Dermis microvascular lymphatic vessel endothelial cell (primary cell): ENCODE results near the gene RAPGEF1. TPM values are rescaled to one million over a fixed set of nuclear protein-coding genes. Genes with fewer than 3 reads are reported as not detected.

Experiments
- DNase-seq, 2 donors: peaks; one replicate each; pipeline versions ENCODE4 v3.0.0 to v3.0.0-alpha.2; 2010; ENCODE audit warnings: low read depth in 2 of 2
- total RNA-seq: library from RNA; depleted of rRNA; stranded (reverse); fragments of >200 nt; gene quantifications from 2 replicates; pipeline ENCODE4 v1.2.1, GENCODE V29; 2014

The RAPGEF1 gene
- total RNA-seq, 1 donor from 2014 or later = 32.9 TPM

DNA sequence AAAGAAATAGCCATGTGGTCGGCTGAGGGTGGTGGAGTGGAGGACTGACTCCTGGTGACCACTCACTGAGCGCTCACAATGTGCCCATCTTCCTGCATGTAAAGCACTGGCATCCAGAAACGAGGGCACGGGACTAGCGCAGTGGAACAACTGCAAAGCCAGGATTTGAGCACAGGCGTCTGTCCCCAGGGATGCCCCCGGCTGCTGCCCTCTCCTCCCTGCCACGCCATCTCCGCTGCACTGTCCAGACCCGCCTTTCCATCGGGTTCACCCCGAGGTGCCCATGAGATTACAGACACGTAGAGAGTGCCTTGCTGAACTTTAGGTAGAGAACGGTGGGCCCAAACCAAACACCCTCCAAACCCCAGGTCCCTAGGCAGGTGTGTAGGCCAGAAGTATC is 149.9 kb downstream of the RAPGEF1 start:
- no peak for DNase-seq

DNA sequence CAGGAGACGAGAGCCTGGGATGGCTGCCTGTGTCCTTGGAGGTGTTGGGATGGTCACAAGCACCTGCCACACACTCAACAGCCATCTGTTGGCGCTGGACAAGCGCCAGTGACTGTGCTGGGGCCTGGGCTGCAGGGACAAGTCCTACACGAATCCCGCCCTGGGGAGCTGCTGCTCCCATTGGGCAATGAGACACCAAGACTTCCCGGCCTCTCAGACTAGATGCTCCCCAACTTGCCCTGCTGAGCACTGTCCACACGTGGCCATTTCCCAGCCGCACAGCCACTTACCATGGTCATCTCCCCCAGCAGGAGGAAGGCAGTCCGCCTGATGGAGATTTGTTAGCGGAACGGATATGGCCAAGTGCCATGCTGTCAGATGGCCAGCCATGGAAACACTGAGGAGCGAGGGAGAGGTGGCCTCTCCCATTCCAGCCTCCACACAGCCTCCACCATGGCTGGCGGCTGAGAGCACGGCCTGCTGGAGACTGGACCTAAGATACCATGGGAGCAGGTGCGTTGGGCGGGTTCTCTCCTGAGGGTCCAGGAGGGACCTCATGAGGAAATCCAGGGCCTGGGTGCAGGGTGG is 150.7 kb downstream of the RAPGEF1 start:
- no peak for DNase-seq

DNA sequence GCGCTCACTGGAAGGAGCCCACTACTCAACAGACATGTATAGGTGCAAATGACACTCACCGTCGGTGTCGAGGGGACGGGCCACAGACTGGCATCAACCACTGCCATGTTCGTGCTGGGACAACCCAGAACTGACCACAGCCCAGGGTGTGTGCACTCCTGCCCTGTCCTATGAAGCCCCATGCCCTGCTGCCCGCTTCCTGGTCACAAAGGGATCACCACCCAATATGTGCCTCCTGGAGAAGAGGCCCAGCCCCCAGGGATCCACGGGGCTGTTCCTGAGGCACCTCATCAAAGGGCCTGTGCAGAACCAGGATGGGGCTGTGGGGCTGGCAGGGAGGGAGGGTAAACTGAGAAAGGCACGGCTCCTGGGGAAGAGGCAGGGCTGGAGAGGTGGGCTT is 151.5 kb downstream of the RAPGEF1 start:
- DNase-seq = no peak

DNA sequence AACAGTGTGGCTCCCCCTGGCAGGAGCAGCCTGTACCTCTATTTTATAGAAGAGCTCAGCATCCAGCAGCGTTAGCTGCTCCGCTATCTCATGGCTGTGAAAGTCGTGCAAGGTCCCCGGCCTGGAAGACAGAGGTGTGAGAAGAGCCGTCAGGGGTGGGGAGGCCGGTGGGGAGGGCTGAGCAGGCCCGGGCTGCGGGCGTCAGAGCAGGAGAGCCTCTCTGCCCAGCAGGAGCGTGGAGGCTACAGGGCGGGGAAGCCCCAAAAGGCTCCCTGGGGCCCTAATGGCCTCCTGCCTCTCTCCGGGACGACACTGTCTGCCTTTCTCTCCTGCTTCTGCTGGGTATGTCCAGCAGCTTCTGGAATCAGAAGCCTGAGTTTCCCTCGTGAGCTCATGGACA is 152.0 kb downstream of the RAPGEF1 start:
- DNase-seq = no peak

DNA sequence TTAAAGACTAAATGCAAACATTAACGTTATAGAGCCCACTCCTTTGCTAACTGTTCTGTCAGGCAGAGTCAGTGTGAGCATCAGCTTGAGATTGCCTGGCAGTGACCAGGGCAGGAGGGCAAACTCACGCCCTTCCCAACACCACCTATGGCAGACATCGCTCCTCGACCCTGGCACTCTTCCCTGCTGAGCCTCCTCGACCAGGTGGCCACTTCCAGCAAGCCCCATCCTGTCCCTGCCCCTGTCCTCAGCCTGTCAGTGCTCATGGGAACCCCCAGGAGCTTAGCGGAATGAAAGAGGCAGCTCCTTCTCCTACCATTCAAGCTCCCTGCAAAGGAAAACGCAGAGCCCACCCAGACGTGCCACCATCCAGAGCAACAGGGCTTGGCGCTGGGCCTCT is 152.5 kb downstream of the RAPGEF1 start:
- DNase-seq = no peak

DNA sequence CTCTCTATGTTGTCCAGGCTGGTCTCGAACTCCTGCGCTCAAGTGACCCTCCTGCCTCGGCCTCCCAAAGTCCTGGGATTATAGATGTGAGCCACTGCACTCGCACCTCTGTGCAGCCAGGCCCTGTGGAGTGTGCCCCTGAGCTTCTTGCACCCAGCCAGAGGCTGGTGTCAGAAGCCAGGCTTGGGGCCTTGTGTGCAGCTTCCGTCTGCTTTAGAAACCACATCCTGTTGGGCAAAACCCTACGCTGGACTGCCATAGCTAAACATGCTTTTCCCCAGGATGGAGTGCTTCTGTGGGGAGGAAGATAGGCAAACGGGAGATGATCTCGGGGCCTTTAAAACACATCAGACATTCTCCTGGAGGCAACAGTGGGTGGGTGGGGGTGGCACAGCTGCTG is 154.5 kb downstream of the RAPGEF1 start:
- peak in 1 of 2 donors; percentile 65 for DNase-seq

DNA sequence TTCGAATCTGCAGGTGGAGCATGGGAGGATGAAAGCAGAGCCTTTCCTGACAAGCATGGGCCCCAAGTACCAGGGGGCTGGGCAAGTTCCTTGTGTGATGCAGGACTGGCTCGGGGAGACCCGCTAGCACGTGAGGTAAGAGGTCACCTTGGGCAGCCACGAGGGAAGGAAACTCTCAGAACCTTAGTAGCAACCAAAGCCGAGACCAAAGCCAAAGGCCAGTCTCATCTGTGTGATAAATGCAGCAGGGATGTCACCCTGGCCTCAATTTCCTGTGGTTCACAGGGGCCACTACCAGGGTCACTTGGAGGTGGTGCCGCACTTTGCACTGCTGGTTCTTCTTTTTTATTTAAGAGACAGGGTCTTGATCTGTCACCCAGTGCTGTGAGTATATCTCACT is 155.0 kb downstream of the RAPGEF1 start:
- DNase-seq = no peak

DNA sequence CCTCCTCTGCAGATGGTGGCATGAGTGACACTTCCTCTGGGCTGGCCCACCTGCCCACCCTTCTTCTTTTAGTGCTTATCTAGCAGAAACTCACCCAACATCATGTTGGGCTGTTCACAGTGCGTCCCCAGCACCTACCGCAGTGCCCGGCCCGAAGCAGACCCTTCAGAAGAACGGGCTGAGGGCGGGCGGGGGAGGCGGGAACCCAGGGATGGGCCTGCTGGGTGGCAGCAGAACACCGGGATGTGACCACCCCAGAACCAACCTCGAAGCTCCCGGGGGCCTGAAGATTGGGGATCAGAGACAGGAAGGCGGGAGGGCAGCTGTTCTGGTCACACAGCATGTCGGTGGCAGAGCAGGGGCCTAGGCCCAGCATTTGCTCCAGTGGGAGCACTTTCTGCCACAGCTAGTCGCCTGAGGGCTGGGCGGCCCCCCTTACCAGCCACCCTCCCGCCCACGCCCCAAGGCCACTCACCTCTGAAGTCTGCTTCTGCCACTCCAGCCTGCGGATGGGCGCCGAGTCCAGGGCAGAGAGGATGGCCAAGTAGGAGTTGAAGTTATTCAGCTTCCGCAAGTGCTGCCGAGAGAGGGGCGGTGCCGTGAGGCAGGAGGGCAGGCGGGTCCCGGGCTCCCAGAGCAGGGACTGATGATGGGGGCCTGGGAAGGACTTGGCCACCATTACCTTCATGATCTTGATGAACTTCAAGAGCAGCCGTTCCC is 155.9 kb downstream of the RAPGEF1 start:
- no peak for DNase-seq

DNA sequence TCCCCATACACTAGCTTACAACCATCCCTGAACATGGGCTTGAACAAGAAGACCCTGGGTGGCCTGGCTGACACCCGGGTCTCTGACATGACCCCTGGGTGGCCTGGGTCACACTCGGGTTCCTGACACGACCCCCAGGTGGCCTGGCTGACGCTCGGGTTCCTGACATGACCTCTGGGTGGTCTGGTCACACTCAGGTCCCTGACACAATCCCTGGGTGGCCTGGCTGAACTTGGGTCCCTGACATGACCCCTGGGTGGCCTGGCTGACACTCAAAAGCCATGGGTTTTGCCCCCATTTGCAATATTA is 156.6 kb downstream of the RAPGEF1 start:
- DNase-seq = no peak

DNA sequence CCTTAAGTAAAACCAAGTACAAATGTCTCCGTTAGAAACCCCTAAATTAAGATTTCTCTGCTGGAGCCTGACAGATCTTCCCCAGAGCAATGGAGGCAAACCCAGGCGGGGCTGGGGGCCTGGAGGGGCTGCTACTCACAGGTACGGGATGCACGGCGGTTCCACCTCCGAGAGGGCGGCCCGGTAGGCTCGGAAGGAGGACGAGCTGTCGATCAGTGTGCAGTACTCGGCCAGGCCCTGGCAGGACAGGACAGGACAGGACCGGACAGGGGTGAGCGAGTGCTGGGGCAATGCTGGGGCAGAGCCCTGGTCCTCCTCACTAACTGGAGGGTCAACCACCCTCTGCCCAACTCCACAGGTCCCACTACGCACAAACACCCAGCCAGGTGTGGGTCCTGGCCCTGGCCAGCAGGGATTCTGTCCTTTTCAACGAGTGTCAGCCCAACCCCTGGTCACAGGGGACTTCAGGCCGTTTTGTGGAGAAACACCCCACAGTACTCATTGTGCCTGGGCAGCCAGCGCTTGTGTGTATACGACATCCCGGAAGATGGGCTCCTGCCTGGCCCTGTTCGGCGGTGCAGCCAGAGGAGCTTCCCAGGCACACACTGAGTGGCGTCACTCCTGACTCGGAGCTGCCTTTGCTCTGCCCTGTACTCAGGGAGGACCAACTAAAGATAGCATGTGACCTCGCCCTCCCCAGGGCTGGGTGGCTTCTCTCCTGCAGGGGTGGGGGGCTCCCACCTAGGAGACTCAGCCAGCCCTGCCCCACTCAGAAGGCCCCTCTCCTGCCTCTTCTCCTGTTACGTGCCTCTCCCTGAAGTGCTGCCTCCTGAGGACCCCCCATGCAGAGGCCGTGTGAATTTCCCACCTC is 157.2 kb downstream of the RAPGEF1 start:
- no peak for DNase-seq

DNA sequence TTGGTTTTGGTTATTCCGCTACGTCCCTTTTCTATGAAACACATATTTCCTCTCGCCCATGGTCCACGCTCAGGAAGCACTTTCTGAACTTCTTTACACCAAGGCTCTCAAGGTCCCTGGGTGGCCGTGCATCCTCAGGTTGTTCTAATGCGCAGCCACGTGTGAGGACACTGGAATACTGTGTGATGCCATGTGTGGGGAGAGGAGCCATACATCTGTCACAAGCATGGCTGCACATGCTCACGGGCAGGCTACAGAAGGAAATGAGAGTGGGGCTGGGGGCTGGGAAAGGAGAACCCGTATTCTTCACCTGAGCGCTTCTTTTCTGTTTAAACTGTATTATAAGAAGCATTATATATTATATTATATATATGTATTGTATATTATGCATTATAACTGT is 157.8 kb downstream of the RAPGEF1 start:
- no peak for DNase-seq

DNA sequence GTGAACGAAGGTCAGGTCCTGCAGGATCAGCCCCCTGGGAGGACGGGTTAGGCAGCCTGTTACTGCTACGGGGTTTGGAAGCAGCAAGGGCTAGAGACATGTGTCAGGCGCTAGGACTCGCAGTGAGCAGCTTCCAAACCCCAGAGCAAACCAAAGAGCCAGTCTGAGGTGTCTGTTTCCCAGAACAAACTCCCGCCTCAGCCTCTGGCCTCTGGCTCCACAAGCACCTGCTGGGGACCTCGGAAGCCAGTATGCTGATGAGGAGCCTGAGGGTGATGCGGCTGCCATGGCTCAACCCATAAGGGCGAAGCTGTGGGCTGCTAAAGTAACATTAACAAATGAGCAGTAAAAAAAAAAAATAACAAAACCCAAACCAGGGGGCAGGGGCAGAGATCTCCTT is 159.5 kb downstream of the RAPGEF1 start:
- DNase-seq = no peak

DNA sequence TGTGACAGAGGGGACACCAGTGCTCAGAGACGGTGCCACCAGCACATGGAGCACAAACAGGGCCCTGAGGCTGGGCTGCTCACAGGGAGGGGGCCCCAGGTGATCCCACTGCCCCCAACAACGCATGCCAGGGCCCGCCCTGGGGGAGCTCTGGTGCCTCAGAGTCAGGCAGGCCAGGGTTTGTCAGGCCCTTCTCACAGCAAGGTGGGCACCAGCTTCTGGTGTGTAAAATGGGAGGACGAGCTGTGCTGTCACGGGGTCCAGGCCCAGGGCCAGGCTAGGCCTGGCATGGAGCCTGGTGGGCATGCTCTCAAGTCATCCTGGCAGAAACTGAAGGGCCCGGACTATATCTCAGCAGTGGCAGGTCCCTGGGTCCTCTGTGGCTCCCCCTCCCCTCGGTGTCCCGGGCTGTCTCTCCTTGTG is 160.1 kb downstream of the RAPGEF1 start:
- no peak for DNase-seq

DNA sequence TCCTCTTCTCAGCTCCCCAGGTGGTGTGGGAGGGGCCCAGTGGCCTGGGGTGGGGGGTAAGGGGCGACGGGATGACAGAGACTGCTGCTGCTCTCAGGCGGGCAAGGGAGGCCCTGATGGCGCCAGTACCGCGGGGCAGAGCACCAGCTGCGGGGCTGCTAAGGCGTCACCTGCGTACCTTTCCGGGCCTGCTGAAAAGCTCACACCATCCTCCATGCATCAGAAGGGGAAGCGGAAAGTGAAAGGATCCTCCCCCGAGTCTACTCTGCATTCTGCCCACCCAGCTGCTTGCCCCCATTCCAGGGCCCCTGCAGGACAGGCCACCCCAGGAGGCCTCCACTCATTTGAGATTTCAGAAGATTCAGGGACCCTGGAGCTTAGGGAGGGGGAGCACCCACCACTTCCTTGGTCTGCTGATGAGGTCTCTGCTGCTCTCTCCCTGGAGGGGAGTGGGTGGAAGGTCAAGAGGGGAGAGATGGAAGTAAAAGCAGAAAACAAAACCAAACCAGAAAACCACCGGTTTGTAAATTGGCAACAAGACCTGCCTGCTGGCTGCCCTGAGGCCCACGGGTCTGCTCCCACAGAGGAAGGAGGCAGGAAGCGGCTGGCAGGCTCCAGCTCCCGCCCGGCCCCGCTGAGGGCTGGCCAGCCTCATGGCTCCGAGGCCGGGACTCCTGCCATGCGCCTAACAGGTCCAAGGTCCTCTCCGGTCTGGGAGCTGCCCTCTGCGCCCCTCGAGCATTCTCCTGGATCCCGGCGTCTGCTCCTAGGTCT is 161.0 kb downstream of the RAPGEF1 start:
- peak; percentile 10 to 50 for DNase-seq

DNA sequence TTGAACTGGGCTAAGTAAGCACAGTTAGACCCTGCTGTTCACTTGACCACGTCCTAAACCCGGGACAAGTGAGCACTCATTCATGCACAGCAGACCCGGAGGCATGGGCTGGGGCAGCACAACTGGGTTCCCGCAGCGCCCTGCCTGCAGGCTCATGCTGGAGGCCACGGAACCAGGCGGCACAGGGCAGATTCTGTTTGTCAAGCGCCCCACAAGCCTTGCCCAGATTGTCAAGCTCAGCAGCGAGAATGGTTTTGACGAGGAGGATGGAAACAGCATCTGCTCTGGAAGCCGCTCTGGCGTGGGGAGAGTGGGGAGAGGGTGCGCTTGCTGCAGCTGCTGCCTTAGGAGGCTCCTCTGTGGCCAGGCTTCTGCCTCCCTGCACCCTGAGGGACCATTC is 161.9 kb downstream of the RAPGEF1 start:
- DNase-seq = no peak

DNA sequence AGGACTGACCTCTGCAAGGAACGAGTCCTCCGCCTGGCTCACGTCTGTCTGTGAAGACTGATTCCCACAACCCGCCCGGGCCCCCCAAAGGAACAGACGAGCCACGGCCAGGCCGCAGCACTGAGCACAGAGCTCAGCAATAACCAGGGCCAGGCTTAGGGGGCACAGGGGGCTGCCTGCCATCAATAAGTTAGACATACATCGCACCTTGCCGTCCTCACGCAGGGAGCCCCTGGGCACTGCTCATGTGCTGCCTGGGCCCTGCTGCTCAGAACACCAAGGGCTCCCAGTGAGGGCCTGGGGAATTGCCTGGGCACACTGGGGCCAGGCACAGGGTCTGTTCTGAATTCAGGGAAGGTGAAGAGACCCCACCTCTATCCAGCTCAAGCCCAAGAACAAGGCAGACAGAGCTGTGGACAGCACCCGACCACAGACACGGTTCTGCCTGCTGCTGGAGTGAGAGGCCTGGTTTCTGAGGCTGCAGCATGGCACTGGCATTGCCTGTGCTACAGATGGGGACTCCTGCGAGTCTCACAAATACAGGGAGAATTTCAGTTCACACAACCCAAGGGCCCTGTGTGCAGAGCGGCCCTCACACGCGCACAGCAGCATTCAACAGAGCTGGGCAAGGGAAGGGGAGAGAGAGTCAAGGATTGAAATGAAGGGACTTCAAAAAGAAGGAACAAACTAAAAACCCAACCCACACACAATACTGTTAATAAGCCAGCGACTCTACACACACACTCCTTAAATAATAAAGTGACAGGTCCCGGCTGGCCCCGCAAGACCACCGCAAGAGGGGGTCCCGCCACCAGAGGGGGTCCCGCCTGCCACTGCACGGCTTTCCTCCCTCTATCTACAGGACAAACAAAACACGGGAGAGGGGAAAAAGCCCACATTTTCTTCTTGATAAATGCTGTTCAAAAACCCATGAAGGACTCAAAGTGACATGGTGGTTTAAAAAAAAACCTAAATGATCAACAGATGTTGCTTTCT is 162.6 kb downstream of the RAPGEF1 start:
- DNase-seq = no peak

DNA sequence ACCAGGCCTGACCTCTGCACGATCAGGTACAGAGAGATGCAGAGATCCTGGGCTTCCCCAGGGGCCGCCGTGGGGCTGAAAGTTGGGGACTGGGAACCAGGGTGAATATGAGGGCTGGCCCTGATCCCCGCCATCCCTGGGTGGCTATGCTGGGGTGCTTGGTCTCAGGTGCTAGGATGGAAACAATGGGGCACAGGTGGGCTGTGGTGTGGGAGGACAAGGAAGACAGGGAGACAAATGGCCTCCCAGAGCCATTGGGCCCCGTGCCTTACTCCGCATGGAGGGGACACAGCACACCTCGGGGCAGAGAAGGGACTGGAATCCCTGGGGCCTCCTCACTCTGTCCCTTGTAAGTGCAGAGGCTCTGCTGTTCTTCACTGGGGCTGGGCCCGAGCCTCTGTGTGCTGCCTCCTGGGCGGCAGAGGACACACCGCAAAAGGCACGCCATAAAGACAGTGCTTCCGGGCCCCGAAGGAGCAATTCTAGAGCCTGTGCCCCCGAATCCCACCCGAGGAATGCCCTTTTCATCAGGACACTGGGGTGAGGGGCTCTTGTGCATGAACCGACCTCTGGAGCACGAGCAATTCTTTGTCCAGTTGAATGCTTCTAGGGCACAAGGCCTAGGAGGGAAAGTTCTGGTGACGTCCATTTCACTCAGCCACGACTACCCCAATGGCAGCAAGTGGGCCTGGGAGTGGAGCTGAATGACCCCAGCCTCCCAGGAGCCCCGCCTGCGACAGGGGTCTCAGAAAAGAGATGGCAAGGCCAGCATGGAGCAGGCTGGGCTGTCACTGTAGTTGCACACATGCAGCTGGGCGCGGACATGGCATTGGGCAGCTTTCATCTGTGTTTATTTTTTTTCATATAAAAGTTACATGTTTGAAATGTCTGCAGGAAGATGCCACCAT is 163.7 kb downstream of the RAPGEF1 start:
- DNase-seq = no peak

DNA sequence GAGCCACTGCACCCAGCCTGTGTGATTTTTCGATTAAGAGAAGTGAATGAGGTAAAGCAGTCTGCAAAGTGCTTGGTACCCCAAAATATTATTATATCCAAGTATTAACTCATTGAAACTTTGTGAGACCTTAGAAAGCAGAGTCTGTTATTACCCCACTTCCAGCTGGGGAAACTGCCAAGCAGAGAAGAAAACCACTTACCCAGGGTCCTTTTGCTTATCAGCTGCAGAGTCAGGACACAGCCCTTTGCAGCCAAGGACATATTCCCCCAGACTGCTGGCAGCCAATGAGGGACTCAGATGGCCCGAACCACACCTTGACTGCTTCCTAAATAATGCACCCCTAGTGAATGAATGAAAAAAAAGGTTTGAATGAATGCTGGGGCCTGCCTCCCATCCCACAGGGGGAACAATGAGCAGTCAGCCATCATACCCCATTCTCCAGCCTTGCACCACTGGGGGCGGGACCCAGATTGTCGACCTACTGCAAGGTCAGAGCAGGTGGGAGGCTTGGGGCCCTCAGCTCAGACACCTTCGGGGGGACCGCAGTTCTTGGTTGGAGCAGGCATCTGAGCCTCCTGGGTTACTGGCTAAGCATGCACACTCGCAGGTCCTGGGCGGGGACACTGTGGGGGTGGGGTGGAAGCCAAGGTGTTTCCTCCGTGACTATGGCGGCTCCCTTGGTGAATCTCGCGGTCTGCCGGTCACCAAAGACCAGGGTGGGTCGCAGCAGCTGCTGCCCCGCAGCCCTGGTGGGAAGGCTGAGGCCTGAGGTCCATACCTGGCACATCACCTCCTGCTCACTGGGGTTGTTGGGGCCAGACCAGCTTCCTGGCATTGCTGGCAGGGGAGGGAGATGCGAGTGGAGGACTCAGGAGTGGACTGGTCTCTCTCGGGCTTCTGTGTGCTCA is 164.9 kb downstream of the RAPGEF1 start:
- no peak for DNase-seq

DNA sequence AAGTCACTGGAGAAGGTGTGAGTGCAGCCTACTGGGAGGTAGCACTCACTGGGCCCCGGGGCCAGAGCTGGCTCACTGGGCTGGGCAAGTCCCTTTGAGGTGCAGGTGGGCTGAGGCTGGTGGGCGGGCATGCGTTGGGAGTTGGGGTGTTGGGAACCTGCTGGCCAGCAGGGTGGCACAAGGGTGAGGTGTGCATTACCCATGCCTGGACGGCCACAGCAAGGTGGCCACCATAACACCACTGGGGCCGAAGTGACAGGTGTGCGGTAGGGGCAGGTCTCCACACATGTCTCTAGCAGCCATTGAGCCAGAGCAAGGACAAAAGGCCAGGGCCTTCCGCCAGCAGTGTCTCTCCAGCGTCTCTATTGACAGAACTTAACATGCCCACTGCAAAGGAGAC is 172.0 kb downstream of the RAPGEF1 start:
- DNase-seq = no peak
